Lower leg skin (tissue), 3 donors: Measurements from ENCODE around the gene HGF.
"Not testable (repeated sequence)": the region's sequence is repeated elsewhere in the genome, so short reads cannot be mapped to it uniquely, and the experiment has no call there.

Source experiments
- CTCF ChIP-seq, 3 donors: fragments of 450-650 bp; IDR thresholded peaks; one replicate each; pipeline ENCODE4 v1.5.1; 2016; ENCODE audit warnings: antibody characterized with exemption in 3 of 3, mild to moderate bottlenecking in 3 of 3, moderate library complexity in 2 of 3
- POLR2A ChIP-seq, 2 donors: fragments of 450-650 bp; IDR thresholded peaks; one replicate each; pipeline ENCODE4 v1.6.1; 2016 to 2017; ENCODE audit warnings: antibody characterized with exemption in 2 of 2, mild to moderate bottlenecking in 1 of 2, moderate library complexity in 1 of 2

DNA sequence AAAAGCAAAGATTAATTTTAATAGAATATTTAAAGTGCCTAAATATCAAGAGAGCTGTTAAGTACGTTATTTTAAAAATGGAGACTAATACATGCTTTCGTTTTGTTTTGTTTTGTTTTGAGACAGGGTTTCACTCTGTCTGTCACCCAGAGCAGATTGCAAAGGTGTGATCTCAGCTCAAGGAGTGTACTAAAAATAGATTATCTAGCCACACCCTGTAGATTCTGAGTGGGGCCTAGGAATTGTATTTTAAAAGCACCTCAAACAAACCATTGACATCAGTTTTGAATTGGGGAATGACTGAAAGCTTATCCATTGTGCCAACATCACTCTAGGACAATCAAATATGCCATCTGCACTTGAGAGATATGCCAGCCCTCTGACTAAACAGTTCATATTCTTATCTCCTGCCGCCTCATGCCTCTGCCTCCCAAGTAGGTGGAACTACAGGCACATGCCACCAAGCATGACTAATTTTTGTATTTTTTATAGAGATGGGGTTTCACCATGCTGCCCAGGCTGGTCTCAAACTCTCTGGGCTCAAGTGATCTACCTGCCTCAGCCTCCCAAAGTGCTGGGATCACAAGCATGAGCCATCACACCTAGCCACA, 43.1 kb upstream of the HGF start:
- not testable (repeated sequence) for TF ChIP-seq CTCF, POLR2A (IDR thresholded peaks at IDR 0.05)
